Heart right ventricle (tissue), 16 donors: ENCODE measurements around the gene CYYR1. TPM values are rescaled to one million over a fixed set of nuclear protein-coding genes. Genes with fewer than 3 reads are reported as not detected.

Source experiments
- ATAC-seq, 8 donors: fragments of 200-7000 bp; cut with Tn5 transposase; one replicate each; pipeline ENCODE4 v1.9.1; 2020; ENCODE audit warnings: mild to moderate bottlenecking in 8 of 8, moderate library complexity in 8 of 8, moderate number of reproducible peaks in 1 of 8
- DNase-seq, 2 donors: peaks; one replicate each; pipeline ENCODE4 v3.0.0-alpha.2; 2020
- H3K27ac ChIP-seq, 10 donors: fragments of 200-600 bp; sonication (generic) in 2 of 10; one replicate each; pipeline versions ENCODE4 v1.5.0 to v1.8.0; 2020 to 2022; ENCODE audit warnings: mild to moderate bottlenecking in 3 of 10
- H3K27me3 ChIP-seq, 7 donors: fragments of 200-600 bp; one replicate each; pipeline ENCODE4 v1.8.0; 2021 to 2022; ENCODE audit warnings: mild to moderate bottlenecking in 2 of 7
- H3K36me3 ChIP-seq, 9 donors: fragments of 200-600 bp; sonication (generic) in 1 of 9; one replicate each; pipeline versions ENCODE4 v1.5.0 to v1.8.0; 2020 to 2022; ENCODE audit warnings: mild to moderate bottlenecking in 2 of 9
- H3K4me1 ChIP-seq, 9 donors: fragments of 200-600 bp; sonication (generic) in 1 of 9; one replicate each; pipeline versions ENCODE4 v1.5.0 to v1.8.0; 2020 to 2022; ENCODE audit warnings: mild to moderate bottlenecking in 4 of 9
- H3K4me3 ChIP-seq, 10 donors: fragments of 200-600 bp; sonication (generic) in 2 of 10; one replicate each; pipeline versions ENCODE4 v1.5.0 to v1.8.0; 2020 to 2022; ENCODE audit warnings: mild to moderate bottlenecking in 7 of 10, moderate library complexity in 2 of 10
- H3K9me3 ChIP-seq, 11 donors: fragments of 200-600 bp in 10 of 11; sonication (generic) in 2 of 11; one replicate each; pipeline versions ENCODE4 v1.5.0 to v1.8.0; 2013 to 2022; ENCODE audit warnings: mild to moderate bottlenecking in 2 of 11, control low read depth in 1 of 11, moderate library complexity in 1 of 11
- CTCF ChIP-seq, 9 donors: fragments of 200-600 bp; sonication (generic) in 2 of 9; IDR thresholded peaks; one replicate each; pipeline versions ENCODE4 v1.5.0 to v1.8.0; 2021 to 2022; ENCODE audit warnings: antibody characterized with exemption in 9 of 9, mild to moderate bottlenecking in 5 of 9, moderate library complexity in 1 of 9
- WGBS, 2 donors: extraction: QIAGEN DNeasy Blood & Tissue Kit; methylation state at CpG; one replicate each; pipeline ENCODE4 v1.1.7; 2013; ENCODE audit warnings: inconsistent platforms in 1 of 2; 5-methylcytosine and 5-hydroxymethylcytosine counted together
- intact Hi-C, 10 donors: fragments of 100-400 bp; cut with DNase I; formaldehyde crosslinking; loops; one replicate each; pipeline versions ENCODE4 v1.11.1 to v1.14.2; 2022
- polyA plus RNA-seq, 2 donors: library from polyadenylated mRNA; stranded (reverse); fragments of 200-250 nt; gene quantifications; one replicate each; pipeline ENCODE4 v1.2.3, GENCODE V29; 2013
- total RNA-seq, 10 donors: library from RNA; stranded (reverse); fragmentation: NEBNext Ultra II Directional in 3 of 10; extraction: Animal tissue kit (Norgen Biotek cat#: 25700) in 3 of 10; gene quantifications; one replicate each; pipeline versions ENCODE4 v1.2.1 to v1.2.4, GENCODE V29; 2021 to 2023
- donor health status: Arrhythmogenic right ventricular cardiomyopathy.
- donor health status: ischemic (EF 13 %, LVEDD 7.1; RV severe dilation, severe dysfunction).
- donor health status: healthy with polysubstance abuse.
- donor health status: DM: no; HTN: yes; CAD: no.
- donor health status: DM: no; HTN: no; CAD: no.
- donor health status: ischemic (EF 25% LVEDD 6.9; RV normal size, moderate dysfunction).
- donor health status: ischemic (EF 25% LVEDD 5.7; RV mildly dilated, moderate dysfunction).
- donor health status: healthy.
- donor health status: DM: yes; HTN: yes; CAD: no.
- donor health status: Ischemic cardiomyopathy.
- donor health status: ischemic (EF 35%, LVEDD 5.7; RV mildly dilated, moderate dysfunction).
- donor health status: nonischemic (EF 11% LVEDD 7.7; RV severe dilation, severe dysfunction).
- donor health status: DM: yes; HTN: yes; CAD: no.
- donor health status: PGD.
- donor health status: ischemic (EF 29% LVEDD 5.4; RV normal size, mild dysfunction).
- donor health status: nonischemic (EF 23%, LVEDD 6.1; RV moderate dilation, normal function).

CYYR1 gene
- total and polyA plus RNA-seq, 12 donors: 10.8 to 38.2 (median 15.8) TPM

GRCh38 chr21:26443291-26443690 lies 129.8 kb downstream of the CYYR1 start:
- Histone ChIP-seq H3K36me3 (no peaks in the 10 kb centered on the region), H3K4me3 (no peak overlapping the region), H3K4me1 (no peaks in the 10 kb centered on the region), H3K27ac (no peak overlapping the region), H3K9me3 (no peaks in the 10 kb centered on the region), H3K27me3 (no peaks in the 10 kb centered on the region)
- intact Hi-C loops: no loop called here
- WGBS, 2 donors: 63 to 68% methylated on average over 1 of the region's 1 CpG
- no peak for TF ChIP-seq CTCF (IDR thresholded peaks at IDR 0.05)
- no peak for ATAC-seq
- no peak for DNase-seq

GRCh38 chr21:26441149-26441548 lies 131.9 kb downstream of the CYYR1 start:
- H3K36me3 ChIP-seq: no peaks in the 10 kb centered on the region
- intact Hi-C loops: no loop called here
- ATAC-seq (no peak), DNase-seq (no peak)
- TF ChIP-seq CTCF (IDR thresholded peaks at IDR 0.05): no peak
- H3K27me3 ChIP-seq: no peaks in the 10 kb centered on the region
- WGBS, 2 donors: 90 to 94% methylated on average over 2 of the region's 2 CpGs
- H3K9me3 ChIP-seq: no peaks in the 10 kb centered on the region
- no peak overlapping the region for H3K4me3 ChIP-seq
- H3K27ac ChIP-seq: no peak overlapping the region
- no peaks in the 10 kb centered on the region for H3K4me1 ChIP-seq

GRCh38 chr21:26438976-26439375 lies 134.1 kb downstream of the CYYR1 start:
- H3K4me1 ChIP-seq: no peaks in the 10 kb centered on the region
- no peak overlapping the region for H3K27ac ChIP-seq
- DNase-seq (no peak), ATAC-seq (no peak)
- no peak for TF ChIP-seq CTCF (IDR thresholded peaks at IDR 0.05)
- H3K36me3 ChIP-seq: no peaks in the 10 kb centered on the region
- no peaks in the 10 kb centered on the region for H3K27me3 ChIP-seq
- no peak overlapping the region for H3K4me3 ChIP-seq
- intact Hi-C loops: loop anchor here in 1 of 10 donors (5.0 kb wide), 1 partner anchor 38 kb away; no protein-coding TSS in a partner anchor
- H3K9me3 ChIP-seq: peaks cover 0 to 2% (median 0%) of the 10 kb centered on the region in 11 donors

GRCh38 chr21:26437326-26438009 lies 135.6 kb downstream of the CYYR1 start:
- 77 to 92% methylated on average over 1 of the region's 1 CpG for WGBS, 2 donors

More at GRCh38 chr21:26437326-26438009, 135.6 kb downstream of the CYYR1 start:
- no peak for DNase-seq
- intact Hi-C loops: loop anchor here in 1 of 10 donors (5.0 kb wide), 1 partner anchor 40 kb away; no protein-coding TSS in a partner anchor
- no peak overlapping the region for H3K27ac ChIP-seq
- H3K9me3 ChIP-seq: peaks cover 0 to 2% (median 0%) of the 10 kb centered on the region in 11 donors
- ATAC-seq: no peak
- no peak overlapping the region for H3K4me3 ChIP-seq
- H3K27me3 ChIP-seq: no peaks in the 10 kb centered on the region
- no peak for TF ChIP-seq CTCF (IDR thresholded peaks at IDR 0.05)
- H3K4me1 ChIP-seq: no peaks in the 10 kb centered on the region
- no peaks in the 10 kb centered on the region for H3K36me3 ChIP-seq
